H1 (cell line): ENCODE measurements around the gene FIS1. TPM values are rescaled to one million over a fixed set of nuclear protein-coding genes. Genes with fewer than 3 reads are reported as not detected.

Experiments
- CTCF ChIA-PET: fragments of 300-600 bp; sonication (Branson Sonifier 250); formaldehyde crosslinking; loops from one replicate; lab custom pipeline; 2021; ENCODE audit not compliant: partially characterized antibody; lab: Charles Lee
- POLR2A ChIA-PET: fragments of 300-600 bp; sonication (Branson Sonifier 250); formaldehyde crosslinking; loops from one replicate; lab custom pipeline; 2021; ENCODE audit warnings: inconsistent platforms; ENCODE audit not compliant: partially characterized antibody; lab: Charles Lee
- DNase-seq, 2 experiments: peaks; one replicate each; pipeline versions ENCODE4 v3.0.0 to v3.0.0-alpha.2; 2010 to 2022; ENCODE audit warnings: low spot score in 2 of 2, low read depth in 1 of 2, mixed read lengths in 1 of 2
- FAIRE-seq: peaks from 2 replicates; lab custom pipeline; 2011; peaks lifted over from hg19 to GRCh38; lab: Jason Lieb, UNC
- H2AFZ ChIP-seq: 2 replicates; pipeline ENCODE4 v1.8.1; 2012; ENCODE audit warnings: low read length, inconsistent platforms
- H2AK5ac ChIP-seq: 2 replicates; pipeline ENCODE4 v1.6.1; 2013; ENCODE audit warnings: low read depth, low read length
- H2BK120ac ChIP-seq: replicated peaks from 2 replicates; pipeline ENCODE3; 2013; ENCODE audit warnings: low read depth, low read length, inconsistent platforms
- H2BK12ac ChIP-seq: 2 replicates; pipeline ENCODE4 v1.6.1; 2013; ENCODE audit warnings: low read depth, low read length
- H2BK15ac ChIP-seq: 2 replicates; pipeline ENCODE4 v1.6.1; 2013; ENCODE audit warnings: low read length
- H2BK20ac ChIP-seq: 2 replicates; pipeline ENCODE4 v1.6.1; 2013; ENCODE audit warnings: low read length
- H2BK5ac ChIP-seq: 2 replicates; pipeline ENCODE4 v1.6.1; 2013; ENCODE audit warnings: low read depth, low read length
- H3K14ac ChIP-seq: 2 replicates; pipeline ENCODE4 v1.6.1; 2013; ENCODE audit warnings: inconsistent platforms; ENCODE audit not compliant: insufficient read length
- H3K18ac ChIP-seq: 2 replicates; pipeline ENCODE4 v1.6.1; 2013; ENCODE audit warnings: low read length; ENCODE audit errors: extremely low read depth
- H3K23ac ChIP-seq: 2 replicates; pipeline ENCODE4 v1.6.1; 2013; ENCODE audit warnings: inconsistent platforms; ENCODE audit not compliant: insufficient read length
- H3K23me2 ChIP-seq: 2 replicates; pipeline ENCODE4 v1.6.1; 2013; ENCODE audit warnings: low read depth, low read length
- H3K27ac ChIP-seq: 2 replicates; pipeline ENCODE4 v1.6.1; 2011; ENCODE audit warnings: low read depth, low read length, inconsistent platforms
- H3K27me3 ChIP-seq, 4 experiments: replicated peaks in 1 of 4; 1 replicate in 1 of 4; 2 replicates in 3 of 4; pipeline versions ENCODE4 v1.6.1 to v1.8.1; 2011 to 2013; ENCODE audit warnings: low read length in 3 of 4, mild to moderate bottlenecking in 3 of 4, inconsistent platforms in 2 of 4, mixed read lengths in 2 of 4, moderate library complexity in 1 of 4; ENCODE audit not compliant: control insufficient read depth in 3 of 4, insufficient read depth in 3 of 4; ENCODE audit errors: extremely low read depth in 1 of 4
- H3K36me3 ChIP-seq, 4 experiments: 2 replicates each; pipeline versions ENCODE4 v1.6.1 to v1.8.1; 2011 to 2013; ENCODE audit warnings: mild to moderate bottlenecking in 4 of 4, low read length in 3 of 4, moderate library complexity in 2 of 4, control low read depth in 1 of 4, inconsistent platforms in 1 of 4; ENCODE audit not compliant: insufficient read depth in 4 of 4, control insufficient read depth in 2 of 4
- H3K4ac ChIP-seq: replicated peaks from 2 replicates; pipeline ENCODE3; 2013; ENCODE audit warnings: low read length, low read depth, mixed read lengths, inconsistent platforms; ENCODE audit not compliant: insufficient read length
- H3K4me1 ChIP-seq, 4 experiments: replicated peaks in 1 of 4; 1 replicate in 1 of 4; 2 replicates in 3 of 4; pipeline versions ENCODE4 v1.6.1 to v1.8.1; 2011 to 2013; ENCODE audit warnings: low read length in 3 of 4, inconsistent platforms in 2 of 4, mixed read lengths in 1 of 4; ENCODE audit not compliant: insufficient read depth in 4 of 4, control insufficient read depth in 3 of 4
- H3K4me2 ChIP-seq, 2 experiments: 2 replicates each; pipeline versions ENCODE4 v1.6.1 to v1.8.1; 2011 to 2013; ENCODE audit warnings: low read depth in 2 of 2, low read length in 2 of 2, control low read depth in 1 of 2, inconsistent platforms in 1 of 2, mild to moderate bottlenecking in 1 of 2; ENCODE audit not compliant: insufficient read depth in 1 of 2
- H3K4me3 ChIP-seq, 4 experiments: fragments of 200-600, 300-600 bp in 1 of 4; sonication (generic), shearing (Covaris generic), sonication (Bioruptor Twin) in 1 of 4; 2 replicates each; pipeline versions ENCODE4 v1.5.1 to v1.8.1; 2011 to 2016; ENCODE audit warnings: low read length in 4 of 4, low read depth in 3 of 4, control low read depth in 2 of 4, inconsistent platforms in 2 of 4, mild to moderate bottlenecking in 2 of 4, mixed read lengths in 1 of 4, moderate library complexity in 1 of 4; ENCODE audit not compliant: insufficient read depth in 2 of 4; ENCODE audit errors: extremely low read depth in 1 of 4
- H3K56ac ChIP-seq: replicated peaks from 2 replicates; pipeline ENCODE3; 2013; ENCODE audit warnings: low read depth, mild to moderate bottlenecking, mixed read lengths, low read length, inconsistent platforms; ENCODE audit not compliant: insufficient read length
- H3K79me1 ChIP-seq: 2 replicates; pipeline ENCODE4 v1.6.1; 2013; ENCODE audit warnings: low read depth, low read length, control low read depth
- H3K79me2 ChIP-seq, 2 experiments: 2 replicates each; pipeline versions ENCODE4 v1.6.1 to v1.8.1; 2012 to 2013; ENCODE audit warnings: low read length in 2 of 2, mild to moderate bottlenecking in 2 of 2, inconsistent platforms in 1 of 2; ENCODE audit not compliant: insufficient read depth in 2 of 2, control insufficient read depth in 1 of 2
- H3K9ac ChIP-seq, 4 experiments: replicated peaks in 1 of 4; 1 replicate in 1 of 4; 2 replicates in 3 of 4; pipeline versions ENCODE4 v1.6.1 to v1.8.1; 2011 to 2013; ENCODE audit warnings: low read depth in 3 of 4, low read length in 3 of 4, control low read depth in 2 of 4, mild to moderate bottlenecking in 2 of 4, moderate library complexity in 2 of 4, inconsistent platforms in 1 of 4; ENCODE audit errors: extremely low read depth in 1 of 4
- H3K9me3 ChIP-seq, 2 experiments: 2 replicates each; pipeline versions ENCODE4 v1.6.1 to v1.8.1; 2012 to 2013; ENCODE audit warnings: mild to moderate bottlenecking in 2 of 2, moderate library complexity in 2 of 2, control low read depth in 1 of 2, inconsistent platforms in 1 of 2, low read depth in 1 of 2, low read length in 1 of 2, mixed read lengths in 1 of 2; ENCODE audit not compliant: insufficient read depth in 2 of 2
- H4K20me1 ChIP-seq, 2 experiments: replicated peaks in 1 of 2; 2 replicates each; pipeline versions ENCODE3 to v1.8.1; 2011 to 2013; ENCODE audit warnings: inconsistent platforms in 2 of 2, low read length in 2 of 2, mild to moderate bottlenecking in 1 of 2; ENCODE audit not compliant: insufficient read depth in 2 of 2, control insufficient read depth in 1 of 2
- H4K5ac ChIP-seq: 2 replicates; pipeline ENCODE4 v1.6.1; 2013; ENCODE audit warnings: low read length, low read depth, mixed read lengths, inconsistent platforms; ENCODE audit not compliant: insufficient read length
- H4K8ac ChIP-seq: 2 replicates; pipeline ENCODE4 v1.8.0; 2013; ENCODE audit warnings: mild to moderate bottlenecking, moderate library complexity, low read length, inconsistent platforms; ENCODE audit not compliant: insufficient read depth; ENCODE audit errors: extremely low read depth
- H4K91ac ChIP-seq: replicated peaks from 2 replicates; pipeline ENCODE3; 2013; ENCODE audit warnings: low read length, mixed read lengths, inconsistent platforms; ENCODE audit not compliant: insufficient read length
- GTF2F1 ChIP-seq: IDR thresholded peaks from 2 replicates; pipeline ENCODE4 v1.6.1; 2012; ENCODE audit warnings: low read depth, low read length, improper control_type of control experiment, borderline replicate concordance
- HDAC2 ChIP-seq, 2 experiments: fragments of 300-600 bp in 1 of 2; sonication (generic) in 1 of 2; IDR thresholded peaks; 2 replicates each; pipeline ENCODE4 v1.6.1; 2011 to 2012; ENCODE audit warnings: low read depth in 2 of 2, low read length in 2 of 2, mild to moderate bottlenecking in 2 of 2, moderate library complexity in 2 of 2, borderline replicate concordance in 1 of 2, inconsistent platforms in 1 of 2
- WGBS, 2 experiments: shearing (Covaris generic) in 1 of 2; methylation state at CpG; one replicate each; pipeline versions ENCODE4 v1.1.6 to v1.1.7; 2013 to 2015; ENCODE audit warnings: low lambda C conversion rate in 2 of 2, mixed read lengths in 2 of 2, inconsistent platforms in 1 of 2, low coverage in 1 of 2, missing lambda C conversion rate in 1 of 2; ENCODE audit not compliant: insufficient replicate concordance in 2 of 2, insufficient coverage in 1 of 2, insufficient read length in 1 of 2; ENCODE audit errors: extremely low coverage in 1 of 2, missing lambda C conversion rate in 1 of 2; 5-methylcytosine and 5-hydroxymethylcytosine counted together
- polyA plus RNA-seq, 7 experiments: library from polyadenylated mRNA; depleted of rRNA in 3 of 7; stranded (reverse) in 5 of 7; unstranded in 2 of 7; fragments of >200 nt in 5 of 7; fragments of 200-250 nt in 2 of 7; gene quantifications; 1 replicate in 5 of 7; 2 replicates in 1 of 7; 4 replicates in 1 of 7; pipeline versions ENCODE4 v1.2.1 to v1.2.3, GENCODE V29; 2011 to 2013; ENCODE audit warnings: missing spikeins in 2 of 7, mixed read lengths in 2 of 7
- total RNA-seq: library from RNA; stranded (reverse); fragmentation: NEBNext Ultra II Directional; extraction: Animal tissue kit (Norgen Biotek cat#: 25700); gene quantifications from 2 replicates; pipeline ENCODE4 v1.2.1, GENCODE V29; 2021

The FIS1 gene
- total and polyA plus RNA-seq, 2 of the 8 experiments (the other 6 are each of a cell fraction or from before 2014, with no cell fraction given), result 128 to 195 TPM

GRCh38 chr7:101202603-101202918, 42.3 kb downstream of the FIS1 start:
- Histone ChIP-seq H4K8ac (peak overlapping the region; percentile 72; the same call in 1 of the 2 replicates), H3K4me2 (peak overlapping the region; percentile 59 to 67), H3K79me1 (no peaks in the 10 kb centered on the region), H2BK120ac (no peak overlapping the region), H3K4ac (no peak overlapping the region), H4K91ac (no peak overlapping the region), H2AFZ (no peak overlapping the region), H3K36me3 (no peaks in the 10 kb centered on the region), H2BK5ac (peak overlapping the region; percentile 52; the same call in 1 of the 2 replicates), H3K79me2 (no peaks in the 10 kb centered on the region), H3K9ac (no peak overlapping the region), H3K4me3 (peak overlapping the region in 2 of 4 experiments; percentile 39 to 60; a peak in 3 of 8 replicates), H3K14ac (no peak overlapping the region), H3K4me1 (peaks cover 5 to 21% (median 14%) of the 10 kb centered on the region in 4 experiments), H3K27ac (no peak overlapping the region), H3K9me3 (no peaks in the 10 kb centered on the region), H4K20me1 (peaks cover 0 to 2% of the 10 kb centered on the region in 2 experiments), H3K27me3 (peaks cover 0 to 16% (median 9%) of the 10 kb centered on the region in 4 experiments; a peak in 5 of 7 replicates), H4K5ac (no peak overlapping the region), H3K23me2 (peaks cover 8% of the 10 kb centered on the region; the same call in 1 of the 2 replicates), H3K18ac (no peak overlapping the region), H2BK20ac (0 out of 2 replicates have a peak overlapping the region, but pooled peaks have one; percentile 23), H2BK15ac (no peak overlapping the region), H2BK12ac (0 out of 2 replicates have a peak overlapping the region, but pooled peaks have one; percentile 60), H3K56ac (no peak overlapping the region), H3K23ac (no peak overlapping the region), H2AK5ac (no peak overlapping the region)
- TF ChIP-seq GTF2F1 (no peak), HDAC2 (IDR thresholded peaks at IDR 0.05; ENCODE audit: borderline replicate concordance in 1 of 2, low read depth in 2 of 2, low read length in 2 of 2) (0 out of 4 replicates have a peak, but pooled peaks of 1 of the 2 experiments have one; percentile 9)
- WGBS, 2 experiments, result 87% methylated on average over 5 of the region's 5 CpGs; no CpG with 5 or more reads in 1 of the 2 experiments
- FAIRE-seq, result no peak
- DNase-seq, result no peak
- ChIA-PET POLR2A (interaction anchor here (1.0 to 4.5 kb wide), 7 partner anchors 10 to 96 kb away, joined by 3 to 17 read pairs (median 6); partner anchors contain the start of genes PLOD3 and ZNHIT1), CTCF (interaction anchor here (0.8 to 3.0 kb wide), 7 partner anchors 11 to 80 kb away, joined by 3 to 22 read pairs (median 4); partner anchors contain the start of genes PLOD3 and ZNHIT1)
